NCI-H2227 (cell line): ENCODE measurements around the gene FGF4.

Experiments used
- DNase-seq: peaks from one replicate; lab custom pipeline; 2025; ENCODE audit not compliant: unreplicated experiment; lab: John Stamatoyannopoulos, UW

The FGF4 gene, protein sequence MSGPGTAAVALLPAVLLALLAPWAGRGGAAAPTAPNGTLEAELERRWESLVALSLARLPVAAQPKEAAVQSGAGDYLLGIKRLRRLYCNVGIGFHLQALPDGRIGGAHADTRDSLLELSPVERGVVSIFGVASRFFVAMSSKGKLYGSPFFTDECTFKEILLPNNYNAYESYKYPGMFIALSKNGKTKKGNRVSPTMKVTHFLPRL

DNA sequence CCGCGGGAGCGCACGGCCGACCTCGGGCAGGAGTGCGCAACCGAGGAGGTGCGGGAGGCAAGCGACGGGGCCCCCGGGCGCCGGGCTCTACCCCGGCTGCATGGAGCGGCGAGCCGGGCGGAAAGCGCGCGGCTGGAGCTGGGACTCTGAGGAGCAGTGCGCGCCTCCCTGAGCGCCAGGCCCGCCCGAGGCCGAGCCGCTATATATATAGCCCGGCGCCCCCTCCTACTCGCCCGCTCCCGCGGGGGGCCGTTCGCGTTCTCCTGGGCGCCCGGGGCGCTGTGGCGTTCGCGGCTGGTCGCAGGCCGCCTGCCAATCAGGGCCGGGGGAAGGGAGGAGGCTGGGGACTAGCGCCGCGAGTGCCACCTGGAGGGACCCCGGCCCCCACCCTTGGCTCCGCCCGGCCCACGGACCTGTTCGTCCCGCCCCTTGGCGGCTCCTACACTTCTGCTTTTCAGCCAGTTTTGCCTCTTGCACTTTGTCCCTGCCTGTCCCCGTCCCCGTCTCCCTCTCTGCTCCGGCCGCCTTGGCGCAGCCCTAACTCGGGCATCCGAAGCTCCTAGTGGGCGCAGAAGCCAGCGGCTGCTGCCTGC, at the start of gene FGF4:
Gene FGF4 (minus strand): TSS at position 179 of the 593 bp plus-strand sequence. CDS start 257 bp downstream, outside the sequence.
- DNase-seq, result no peak

- no peak for DNase-seq
These were observed 48.6 kb upstream of the FGF4 start for GRCh38 chr11:69823641-69824265.

DNA sequence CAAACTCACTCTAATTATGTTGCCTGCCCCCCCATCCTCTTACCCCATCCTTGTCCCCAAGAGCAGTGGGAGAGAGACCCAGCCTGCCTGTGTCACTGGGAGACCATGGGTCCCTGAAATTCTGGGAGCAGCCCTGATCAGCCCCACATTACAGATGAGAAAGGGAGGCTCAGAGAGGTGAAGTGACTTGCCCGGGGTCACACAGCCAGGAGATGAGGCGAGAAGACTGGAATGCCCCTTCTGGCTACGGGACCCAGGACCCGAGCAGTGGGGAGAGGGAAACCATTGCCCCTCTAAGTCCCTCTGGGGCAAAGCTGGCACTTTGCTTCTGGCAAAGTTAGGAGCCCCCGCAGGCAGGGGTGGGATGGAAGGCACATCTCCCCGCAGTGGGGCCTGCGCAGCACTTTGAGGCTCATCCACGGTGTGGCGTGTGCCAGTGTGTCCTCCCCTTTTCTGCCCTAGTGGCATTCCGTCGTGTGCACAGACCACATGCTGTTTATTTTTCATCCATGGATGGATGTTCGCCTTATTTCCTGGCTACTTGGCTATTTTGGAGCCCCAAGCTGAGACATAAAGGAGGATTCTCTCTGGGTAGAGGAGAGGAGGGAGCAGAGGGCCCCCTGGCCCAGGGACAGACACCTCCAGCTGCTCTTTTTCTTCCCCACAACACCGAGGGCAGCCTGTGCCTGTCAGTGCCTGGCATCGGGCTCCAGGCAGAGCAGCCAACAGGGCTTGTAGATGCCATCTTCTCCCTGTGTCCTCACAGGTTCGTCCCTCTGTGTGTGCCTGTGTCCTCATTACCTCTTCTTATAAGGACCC, 47.7 kb upstream of the FGF4 start:
- no peak for DNase-seq

DNA sequence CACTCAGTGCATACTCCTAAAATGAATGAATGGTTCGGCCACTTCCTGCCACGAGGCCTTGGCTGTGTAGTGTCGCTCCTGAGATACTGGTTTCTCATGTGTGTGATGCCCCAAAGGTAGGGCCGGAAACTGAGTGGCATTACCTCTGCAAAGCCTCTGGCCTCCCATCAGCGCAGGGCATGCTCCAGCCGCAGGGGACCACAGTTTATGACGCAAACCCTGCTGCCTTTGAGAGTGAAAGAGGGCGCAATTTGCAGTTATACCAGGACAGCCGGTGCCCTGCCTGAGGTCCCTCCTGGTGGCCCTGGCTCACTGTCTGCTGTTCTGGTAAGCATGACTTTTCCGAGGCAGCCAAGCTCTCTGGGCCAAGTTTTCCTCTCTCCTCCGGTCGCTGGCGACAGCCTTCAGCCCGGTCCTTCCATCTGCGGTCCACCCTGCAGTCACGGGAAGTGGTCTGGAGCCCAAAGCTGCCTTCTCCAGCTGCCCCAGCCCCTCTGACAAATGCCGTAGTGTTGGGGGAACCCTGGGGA, 46.4 kb upstream of the FGF4 start:
- DNase-seq, result no peak

GRCh38 chr11:69820441-69820840, 45.3 kb upstream of the FGF4 start:
- DNase-seq, result no peak

DNA sequence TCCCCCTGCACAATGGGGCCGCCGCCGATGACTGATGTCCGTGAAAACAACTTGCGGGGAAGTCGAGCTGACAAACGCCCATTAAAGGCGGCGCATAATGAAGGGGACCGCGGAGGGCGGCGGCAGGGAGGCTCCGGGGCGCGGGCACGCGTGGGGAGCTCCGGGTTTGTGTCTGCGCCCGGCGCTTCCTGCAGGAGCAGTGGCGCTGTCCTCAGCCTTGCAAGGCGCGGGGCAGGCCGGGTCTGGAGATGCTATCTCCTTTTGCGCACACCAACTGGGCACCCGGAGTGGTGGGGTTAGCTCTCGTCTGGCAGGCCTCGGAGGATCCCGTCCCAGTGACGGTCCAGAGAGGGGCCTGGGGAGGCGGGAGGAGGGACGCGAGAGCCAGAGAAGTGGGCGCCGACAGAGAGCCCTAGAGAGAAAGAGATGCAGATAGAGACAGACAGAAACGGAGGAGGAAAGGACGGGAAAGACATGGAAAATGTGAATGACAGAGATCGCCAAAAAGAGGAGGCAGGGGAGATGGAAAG, 44.5 kb upstream of the FGF4 start:
- DNase-seq, result no peak

- no peak for DNase-seq
These were observed 43.7 kb upstream of the FGF4 start, which contains the start of gene FGF3 for GRCh38 chr11:69818603-69819441. Gene FGF3, minus strand, starts transcription at chr11:69819416. Its CDS starts 483 bp downstream, at chr11:69818933.

GRCh38 chr11:69818231-69818602, 43.1 kb upstream of the FGF4 start:
- DNase-seq, result no peak

DNA sequence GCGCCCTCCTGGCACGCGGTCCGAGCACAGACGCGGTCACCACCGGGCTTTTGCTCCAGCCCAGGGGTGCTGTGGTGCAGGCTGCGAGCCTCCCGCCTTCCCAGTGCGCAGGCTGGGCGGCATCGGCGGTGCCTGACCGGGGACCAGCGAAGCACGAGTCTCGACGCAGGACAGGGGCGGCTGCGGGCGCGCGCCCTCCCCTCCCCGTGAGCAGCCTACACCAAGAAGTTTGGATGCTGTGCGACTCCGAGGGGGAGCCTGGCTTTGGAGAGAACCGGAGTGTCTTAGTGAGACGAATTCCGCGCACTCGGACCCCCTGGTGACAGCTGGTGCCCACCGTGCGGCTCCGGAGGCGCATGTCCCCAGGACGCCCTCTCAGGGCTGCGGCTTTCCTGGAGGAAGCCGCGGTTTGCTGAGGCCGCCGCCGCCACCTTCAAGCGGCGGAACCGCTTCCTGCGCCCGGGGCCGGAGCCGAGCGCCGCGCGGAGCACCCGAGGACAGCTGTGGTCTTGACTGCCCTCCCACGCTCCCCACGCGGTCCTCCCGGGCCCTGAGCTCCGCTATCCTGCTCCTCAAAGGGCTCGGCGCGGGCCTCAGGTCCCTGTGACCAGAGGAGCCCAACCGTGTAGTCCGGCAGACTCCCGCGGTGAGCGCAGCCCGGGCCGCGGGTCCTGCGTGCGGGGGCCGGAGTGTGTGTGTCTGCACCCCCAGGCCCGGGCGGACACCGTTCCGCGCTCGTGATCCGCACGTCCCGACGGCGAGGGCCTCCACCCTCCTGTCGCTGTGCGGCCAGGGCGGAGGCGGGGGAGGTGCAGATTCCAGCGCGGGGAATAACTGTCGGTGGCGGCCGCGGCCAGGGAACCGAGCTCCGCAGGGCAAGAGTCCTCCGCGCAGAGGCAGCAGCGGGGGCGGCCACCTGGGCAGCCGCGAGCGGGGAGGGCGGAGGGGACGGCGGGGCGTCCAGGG, 42.4 kb upstream of the FGF4 start:
- no peak for DNase-seq

DNA sequence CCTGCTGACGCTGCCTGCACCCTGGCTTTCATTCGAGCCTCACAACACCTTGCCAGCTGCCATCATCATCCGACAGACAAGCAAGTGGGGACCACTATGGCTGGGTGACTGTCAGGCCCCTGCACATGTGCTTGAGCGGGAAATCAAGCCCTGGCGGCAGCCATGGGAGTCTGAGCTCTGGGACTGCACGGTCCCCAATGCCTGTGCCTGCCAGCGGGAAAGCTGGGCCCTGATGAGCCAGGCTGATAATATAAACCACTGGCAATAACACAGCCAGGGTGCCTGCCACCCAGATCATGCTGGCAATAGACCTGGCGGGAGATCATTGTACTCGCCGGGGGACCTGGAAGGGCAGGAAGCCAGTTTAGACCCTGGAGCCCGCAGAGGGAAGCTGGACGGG, 41.5 kb upstream of the FGF4 start:
- no peak for DNase-seq

DNA sequence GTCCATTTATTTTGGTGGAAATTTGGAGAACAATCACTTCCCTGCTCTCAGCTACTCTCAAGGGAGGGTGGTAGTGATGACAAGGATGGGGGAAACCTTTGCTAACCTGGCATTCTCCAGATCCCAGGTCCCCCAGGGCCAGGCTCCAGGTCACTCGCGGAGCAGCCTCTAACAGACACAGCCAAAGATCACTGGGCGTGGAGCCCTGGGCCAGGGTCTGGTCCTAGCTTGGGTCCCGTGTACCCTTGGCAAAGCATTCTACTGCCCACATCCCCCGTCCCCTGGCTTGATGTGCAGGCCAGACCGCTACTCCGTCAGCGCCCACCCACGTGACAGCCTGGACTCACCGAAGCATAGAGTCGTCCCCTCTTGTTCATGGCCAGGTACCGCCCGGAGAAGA, 40.8 kb upstream of the FGF4 start:
- DNase-seq, result no peak

- DNase-seq, result no peak
These were observed 39.8 kb upstream of the FGF4 start for GRCh38 chr11:69814902-69815301.

- DNase-seq, result no peak
These were observed 39.3 kb upstream of the FGF4 start for GRCh38 chr11:69814411-69814810.

DNA sequence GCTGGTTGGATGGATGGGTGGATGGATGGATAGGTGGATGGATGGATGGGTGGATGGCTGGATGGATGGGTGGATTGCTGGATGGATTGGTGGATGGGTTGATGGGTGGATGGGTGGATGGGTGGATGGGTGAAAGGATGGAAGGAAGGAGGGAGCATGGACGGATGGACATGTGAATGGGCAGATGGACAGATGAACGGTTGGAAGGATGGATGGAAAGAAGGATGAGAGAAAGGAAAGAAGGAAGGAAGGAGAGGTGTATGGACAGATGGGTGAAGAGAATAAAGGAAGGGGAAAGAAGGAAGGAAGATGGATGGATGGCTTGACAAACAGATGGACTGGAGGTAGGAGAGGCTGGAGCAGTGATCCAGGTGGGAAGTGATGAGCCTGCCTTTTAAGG, 38.7 kb upstream of the FGF4 start:
- no peak for DNase-seq

DNA sequence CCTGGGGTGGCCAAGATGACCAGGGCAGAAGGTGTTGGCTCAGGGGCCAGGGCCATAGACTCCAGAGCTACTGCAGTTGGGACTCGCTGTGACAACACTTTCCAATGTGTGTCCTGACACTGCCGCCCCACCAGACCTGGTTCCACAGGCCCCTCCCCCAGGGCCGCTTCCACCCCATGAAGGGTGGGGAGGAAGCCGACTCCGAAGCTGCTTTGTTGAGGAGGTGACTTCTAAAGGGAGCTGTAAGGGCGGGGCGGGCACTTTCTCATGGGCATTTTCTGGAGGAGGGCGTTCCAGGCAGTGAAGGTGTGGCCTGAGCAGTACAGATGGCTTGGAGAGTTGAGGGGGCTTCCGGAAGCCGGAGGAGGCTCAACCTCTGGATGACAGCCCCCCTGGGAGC, 37.8 kb upstream of the FGF4 start:
- no peak for DNase-seq

GRCh38 chr11:69812256-69812655, 37.1 kb upstream of the FGF4 start:
- DNase-seq, result no peak

GRCh38 chr11:69811431-69811830, 36.3 kb upstream of the FGF4 start:
- DNase-seq, result no peak

DNA sequence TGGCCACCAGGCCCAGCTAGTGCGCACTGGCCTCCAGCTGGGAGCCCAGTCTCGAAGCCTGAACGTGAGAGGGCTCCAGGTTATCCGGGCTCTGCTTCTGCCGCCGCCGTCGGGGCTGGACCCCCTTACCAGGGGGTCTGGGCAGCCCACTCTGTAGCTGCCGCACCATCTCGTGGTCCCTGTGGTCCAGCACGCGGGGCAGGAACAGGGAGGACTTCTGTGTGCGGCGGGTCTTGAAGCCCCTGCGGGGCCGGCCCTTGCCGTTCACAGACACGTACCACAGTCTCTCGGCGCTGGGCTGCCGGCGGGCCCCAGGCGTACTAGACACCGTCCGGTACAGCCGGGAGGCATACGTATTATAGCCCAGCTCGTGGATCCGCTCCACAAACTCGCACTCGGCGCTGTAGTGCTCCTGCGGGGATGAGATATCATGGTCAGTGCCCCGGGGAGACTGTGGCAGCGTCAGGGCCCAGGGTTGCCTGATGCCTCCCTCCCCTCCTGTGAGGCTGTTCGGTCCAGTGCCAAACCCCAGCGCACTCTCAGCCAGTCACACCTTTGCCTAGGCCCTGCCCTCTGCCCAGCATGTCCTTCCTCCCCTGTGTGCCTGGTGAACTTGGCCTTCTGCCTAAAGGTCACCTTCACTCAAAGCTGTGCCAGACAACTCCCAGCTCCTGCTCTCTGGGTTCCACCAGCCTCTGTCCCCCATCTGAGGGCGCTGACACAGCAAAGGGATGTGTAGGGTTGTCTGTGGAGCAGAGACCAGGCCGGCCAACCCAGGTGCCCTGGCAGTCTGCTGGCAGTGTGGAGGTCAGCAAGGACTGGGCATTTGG, 35.4 kb upstream of the FGF4 start:
- no peak for DNase-seq
